Measurements from ENCODE around the gene DDX51. TPM values are rescaled to one million over a fixed set of nuclear protein-coding genes. Genes with fewer than 3 reads are reported as not detected.

DDX51 gene
- total RNA-seq, 1 experiment from 2014 or later = 16.2 TPM

- TF ChIP-seq EZH2 (IDR thresholded peaks at IDR 0.05; ENCODE audit: low read depth) = no peak
- TF ChIP-seq, protein P1, sequence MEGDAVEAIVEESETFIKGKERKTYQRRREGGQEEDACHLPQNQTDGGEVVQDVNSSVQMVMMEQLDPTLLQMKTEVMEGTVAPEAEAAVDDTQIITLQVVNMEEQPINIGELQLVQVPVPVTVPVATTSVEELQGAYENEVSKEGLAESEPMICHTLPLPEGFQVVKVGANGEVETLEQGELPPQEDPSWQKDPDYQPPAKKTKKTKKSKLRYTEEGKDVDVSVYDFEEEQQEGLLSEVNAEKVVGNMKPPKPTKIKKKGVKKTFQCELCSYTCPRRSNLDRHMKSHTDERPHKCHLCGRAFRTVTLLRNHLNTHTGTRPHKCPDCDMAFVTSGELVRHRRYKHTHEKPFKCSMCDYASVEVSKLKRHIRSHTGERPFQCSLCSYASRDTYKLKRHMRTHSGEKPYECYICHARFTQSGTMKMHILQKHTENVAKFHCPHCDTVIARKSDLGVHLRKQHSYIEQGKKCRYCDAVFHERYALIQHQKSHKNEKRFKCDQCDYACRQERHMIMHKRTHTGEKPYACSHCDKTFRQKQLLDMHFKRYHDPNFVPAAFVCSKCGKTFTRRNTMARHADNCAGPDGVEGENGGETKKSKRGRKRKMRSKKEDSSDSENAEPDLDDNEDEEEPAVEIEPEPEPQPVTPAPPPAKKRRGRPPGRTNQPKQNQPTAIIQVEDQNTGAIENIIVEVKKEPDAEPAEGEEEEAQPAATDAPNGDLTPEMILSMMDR (conservative IDR thresholded peaks at IDR 0.05) = no peak
- Histone ChIP-seq H3K4me1 (replicated peaks; ENCODE audit: insufficient read depth) (no peaks in the 10 kb centered on the region), H3K79me2 (ENCODE audit: low read depth) (no peaks in the 10 kb centered on the region), H3F3A (ENCODE audit: insufficient read depth, low read depth) (peaks cover 11% of the 10 kb centered on the region; the same call in 1 of the 2 replicates), H3K4me3 (no peak overlapping the region), H3K27ac (no peak overlapping the region), H3K9me3 (ENCODE audit: insufficient read depth, low read depth) (no peaks in the 10 kb centered on the region), H3K27me3 (ENCODE audit: insufficient read depth, low read depth) (no peaks in the 10 kb centered on the region), H3K4me2 (no peak overlapping the region), H3K36me3 (ENCODE audit: low read depth) (peaks cover 8% of the 10 kb centered on the region), H2AFZ (no peak overlapping the region), H4K20me1 (ENCODE audit: insufficient read depth) (peaks cover 14% of the 10 kb centered on the region; the same call in 1 of the 2 replicates), H3K9me2 (ENCODE audit: insufficient read depth) (no peaks in the 10 kb centered on the region)
- CTCF ChIA-PET = no interaction called here
- intact Hi-C loops (cut with micrococcal nuclease; ENCODE audit: unreplicated experiment) = no loop called here
- POLR2A ChIA-PET (ENCODE audit: unreplicated experiment) = no interaction called here
- BruUV-seq (replicated peaks) = no TSS peak
- no peak for DNase-seq
These were observed 43.6 kb downstream of the DDX51 start for GRCh38 chr12:132100306-132101065.

DNA sequence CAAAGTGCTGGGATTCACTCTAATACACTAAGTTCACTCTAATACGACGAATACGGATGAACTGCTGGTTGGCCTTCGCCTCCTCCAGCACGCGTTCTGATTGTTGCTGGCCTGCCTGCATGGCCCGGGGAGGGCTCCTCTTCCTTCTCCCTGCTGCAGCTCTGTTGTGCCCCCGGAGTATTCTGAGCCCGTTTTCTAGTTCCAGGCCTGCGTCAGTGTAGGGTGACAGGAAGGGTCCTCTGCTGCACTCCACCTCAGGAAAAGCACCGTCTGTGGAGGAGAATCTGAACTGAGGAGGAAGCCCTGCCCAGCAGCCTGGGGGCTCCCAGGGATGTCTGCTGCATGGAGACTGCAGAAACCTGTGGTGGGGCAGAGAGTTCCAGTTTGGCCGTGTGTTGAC, 44.4 kb downstream of the DDX51 start:
- BruUV-seq (replicated peaks) = no TSS peak
- CTCF ChIA-PET = no interaction called here
- Histone ChIP-seq H3K36me3 (ENCODE audit: low read depth) (peaks cover 7% of the 10 kb centered on the region), H3K27ac (no peak overlapping the region), H3K9me2 (ENCODE audit: insufficient read depth) (no peaks in the 10 kb centered on the region), H3K4me2 (no peak overlapping the region), H3F3A (ENCODE audit: insufficient read depth, low read depth) (peaks cover 16% of the 10 kb centered on the region), H3K4me1 (replicated peaks; ENCODE audit: insufficient read depth) (no peaks in the 10 kb centered on the region), H2AFZ (no peak overlapping the region), H3K4me3 (no peak overlapping the region), H4K20me1 (ENCODE audit: insufficient read depth) (peaks cover 14% of the 10 kb centered on the region; the same call in 1 of the 2 replicates), H3K9me3 (ENCODE audit: insufficient read depth, low read depth) (no peaks in the 10 kb centered on the region), H3K79me2 (ENCODE audit: low read depth) (no peaks in the 10 kb centered on the region), H3K27me3 (ENCODE audit: insufficient read depth, low read depth) (no peaks in the 10 kb centered on the region)
- TF ChIP-seq, protein P1 (conservative IDR thresholded peaks at IDR 0.05) = no peak
- no peak for TF ChIP-seq EZH2 (IDR thresholded peaks at IDR 0.05; ENCODE audit: low read depth)
- intact Hi-C loops (cut with micrococcal nuclease; ENCODE audit: unreplicated experiment) = no loop called here
- POLR2A ChIA-PET (ENCODE audit: unreplicated experiment) = no interaction called here
- no peak for DNase-seq

DNA sequence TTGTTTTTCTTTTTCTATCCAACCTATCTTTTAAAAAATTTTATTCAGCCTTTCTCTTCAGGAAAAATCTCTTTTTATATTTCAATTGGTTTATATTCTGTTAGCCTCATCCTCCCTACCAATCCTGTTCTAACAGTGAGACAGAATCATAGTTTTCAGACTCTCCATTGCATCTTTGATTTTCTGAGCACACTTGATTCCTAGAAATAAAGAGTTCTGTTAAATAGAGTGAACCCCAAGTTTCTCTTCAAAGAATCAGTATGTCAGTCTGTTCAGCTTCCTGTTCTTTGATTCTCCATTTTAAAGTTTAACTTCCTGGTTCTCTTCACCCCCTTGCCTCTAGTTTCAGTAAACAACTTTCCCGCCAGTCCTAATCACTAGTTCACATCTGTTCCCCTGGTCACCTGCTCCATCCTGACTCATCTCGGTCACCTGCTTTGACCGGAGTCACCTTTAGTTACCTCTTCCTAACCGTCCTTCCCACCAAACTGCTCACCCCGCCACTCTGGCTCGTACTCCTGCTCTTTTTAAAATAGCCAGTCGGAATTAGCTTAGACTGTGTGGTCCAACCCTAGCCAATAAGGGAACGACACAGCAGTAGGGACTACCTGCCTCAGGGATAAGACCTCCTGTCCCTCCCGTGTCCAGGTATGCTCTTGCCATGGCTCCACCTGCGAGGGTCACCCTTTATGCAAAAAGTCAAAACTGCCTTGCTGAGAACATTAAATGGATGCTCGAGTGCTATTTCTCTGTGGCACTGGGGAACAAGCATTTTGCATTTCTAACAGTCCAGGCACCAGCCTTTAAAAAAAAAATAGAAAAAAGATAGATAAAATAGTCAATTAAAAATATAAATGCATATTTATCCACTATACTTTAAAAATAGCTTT, 48.4 kb downstream of the DDX51 start:
- Histone ChIP-seq H3K4me3 (no peak overlapping the region), H3K79me2 (ENCODE audit: low read depth) (no peaks in the 10 kb centered on the region), H2AFZ (no peak overlapping the region), H3K27me3 (ENCODE audit: insufficient read depth, low read depth) (no peaks in the 10 kb centered on the region), H4K20me1 (ENCODE audit: insufficient read depth) (peaks cover 6% of the 10 kb centered on the region; the same call in 1 of the 2 replicates), H3K4me2 (no peak overlapping the region), H3K36me3 (ENCODE audit: low read depth) (peaks cover 7% of the 10 kb centered on the region), H3K9me3 (ENCODE audit: insufficient read depth, low read depth) (no peaks in the 10 kb centered on the region), H3K9me2 (ENCODE audit: insufficient read depth) (no peaks in the 10 kb centered on the region), H3F3A (ENCODE audit: insufficient read depth, low read depth) (peaks cover 16% of the 10 kb centered on the region), H3K27ac (peak overlapping the region; percentile 45), H3K4me1 (replicated peaks; ENCODE audit: insufficient read depth) (no peaks in the 10 kb centered on the region)
- no peak for DNase-seq
- TF ChIP-seq, protein P1 (conservative IDR thresholded peaks at IDR 0.05) = no peak
- POLR2A ChIA-PET (ENCODE audit: unreplicated experiment) = no interaction called here
- BruUV-seq (replicated peaks) = no TSS peak
- CTCF ChIA-PET = no interaction called here
- intact Hi-C loops (cut with micrococcal nuclease; ENCODE audit: unreplicated experiment) = no loop called here

Data from PC-9 (cell line).